GM19372 (cell line): ENCODE data around the gene ZNF669.

Experiments used
- ATAC-seq: cut with Tn5 transposase; IDR thresholded peaks from one replicate; pipeline ENCODE4 v1.9.1; 2021; ENCODE audit warnings: mild to moderate bottlenecking, low read depth, moderate library complexity; ENCODE audit not compliant: unreplicated experiment

Gene ZNF669

DNA sequence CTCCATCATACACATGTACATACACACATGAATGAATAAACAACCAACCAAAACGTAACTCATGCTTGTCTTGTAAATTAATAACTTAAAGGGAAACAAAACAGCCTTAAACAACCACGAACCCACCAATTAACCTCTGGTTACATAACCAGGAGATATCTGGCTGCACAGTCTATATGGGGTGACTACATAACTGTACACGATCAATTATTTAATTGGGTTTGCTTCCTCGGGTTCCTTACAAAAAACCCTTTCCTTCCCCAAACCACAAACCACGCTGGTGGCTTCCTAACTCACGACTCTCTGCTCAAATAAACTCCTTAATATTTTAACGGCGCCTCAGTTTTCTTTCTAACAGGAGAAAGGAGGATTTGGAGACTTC, 26.3 kb downstream of the ZNF669 start:
- no peak for ATAC-seq

- ATAC-seq, result no peak
Observed at GRCh38 chr1:247077213-247077612, 26.9 kb downstream of the ZNF669 start.

- no peak for ATAC-seq
Observed at GRCh38 chr1:247070645-247071044, 33.5 kb downstream of the ZNF669 start.

DNA sequence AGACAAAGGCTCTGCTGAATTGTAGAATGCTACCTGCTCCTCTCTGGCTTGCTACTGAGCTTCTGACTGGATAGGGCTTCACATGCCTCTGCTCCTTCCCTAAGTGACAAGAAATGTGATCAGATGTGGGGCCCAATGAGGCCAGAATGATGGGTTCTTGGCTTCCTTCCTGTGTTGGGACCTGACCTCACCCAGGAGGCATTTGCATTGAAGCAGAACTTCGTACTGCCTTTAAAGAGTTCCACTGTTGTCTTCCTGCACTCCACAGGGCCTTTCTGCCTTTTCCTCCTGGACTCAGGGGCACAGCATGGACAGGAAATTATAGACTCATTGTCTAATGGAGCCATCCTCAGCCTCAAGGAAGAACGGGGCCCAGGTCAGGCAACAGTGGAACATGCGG, 39.9 kb downstream of the ZNF669 start:
- no peak for ATAC-seq

DNA sequence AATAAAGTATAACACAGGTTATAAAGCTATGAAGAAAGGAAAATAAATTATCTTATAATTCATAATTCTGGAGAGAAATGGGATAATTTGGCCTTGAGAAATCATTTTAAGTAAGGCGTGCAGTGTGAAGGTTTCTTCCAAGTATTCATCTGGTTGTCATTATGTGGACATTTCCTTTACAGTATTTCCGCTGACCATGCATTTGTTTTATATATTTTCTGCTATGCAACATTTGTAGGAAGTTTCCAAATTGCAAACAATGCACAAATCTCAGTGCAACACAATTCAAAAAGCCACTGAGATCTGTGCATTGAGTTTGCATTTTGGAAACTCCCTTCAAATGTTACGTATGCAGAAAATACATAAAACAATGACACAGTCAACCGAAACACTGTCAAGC, 43.4 kb downstream of the ZNF669 start:
- no peak for ATAC-seq

- ATAC-seq, result no peak
Observed at GRCh38 chr1:247056071-247056470, 48.1 kb downstream of the ZNF669 start.

DNA sequence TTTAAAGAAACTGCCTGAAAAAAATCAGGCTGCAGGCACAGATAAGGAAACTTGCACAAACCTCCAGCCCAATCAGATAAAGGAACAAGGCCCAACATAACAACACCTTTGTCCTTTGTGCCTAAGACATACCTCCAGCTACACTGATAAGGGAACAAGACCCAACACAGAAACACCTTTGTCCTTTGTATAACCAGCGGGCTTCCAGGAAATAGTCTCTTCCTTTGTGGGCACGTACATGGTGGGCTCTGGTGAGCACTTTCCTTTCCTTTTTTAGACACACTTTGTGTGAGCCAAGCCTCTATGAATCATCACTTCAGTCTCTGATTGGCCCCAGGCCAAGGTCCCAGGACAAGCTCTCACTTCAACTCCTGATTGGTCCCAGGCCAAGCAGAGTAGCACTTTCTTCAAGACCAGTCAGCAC, 49.2 kb downstream of the ZNF669 start:
- ATAC-seq, result no peak
